GM23338 (cell line): ENCODE measurements around the gene SLC4A4. TPM values are rescaled to one million over a fixed set of nuclear protein-coding genes. Genes with fewer than 3 reads are reported as not detected.

Source experiments
- ATAC-seq: fragments of 200-7000 bp; cut with Tn5 transposase; 3 replicates; pipeline ENCODE4 v1.9.1; 2020
- DNase-seq: peaks from one replicate; pipeline ENCODE4 v3.0.0-alpha.2; 2015; ENCODE audit warnings: low spot score
- H2AFZ ChIP-seq: fragments of 200-600 bp; sonication (generic); 2 replicates; pipeline ENCODE4 v1.8.0; 2016; ENCODE audit warnings: antibody characterized with exemption, mild to moderate bottlenecking, moderate library complexity
- H3F3A ChIP-seq: fragments of 200-600 bp; sonication (generic); replicated peaks from 2 replicates; pipeline ENCODE4 v1.8.0; 2017; ENCODE audit warnings: antibody characterized with exemption, mixed run types, low read depth
- H3K27ac ChIP-seq: fragments of 200-600 bp; sonication (generic); 2 replicates; pipeline ENCODE4 v1.6.1; 2016; ENCODE audit warnings: low read depth
- H3K27me3 ChIP-seq: fragments of 200-600 bp; sonication (generic); 2 replicates; pipeline ENCODE4 v1.8.0; 2016; ENCODE audit warnings: mild to moderate bottlenecking, mixed run types, moderate library complexity; ENCODE audit not compliant: insufficient read depth
- H3K36me3 ChIP-seq: fragments of 200-600 bp; sonication (generic); 2 replicates; pipeline ENCODE4 v1.8.0; 2016; ENCODE audit warnings: mild to moderate bottlenecking; ENCODE audit not compliant: insufficient read depth
- H3K4me1 ChIP-seq: fragments of 200-600 bp; sonication (generic); 2 replicates; pipeline ENCODE4 v1.8.0; 2016; ENCODE audit warnings: mild to moderate bottlenecking, moderate library complexity; ENCODE audit not compliant: insufficient read depth
- H3K4me2 ChIP-seq: fragments of 200-600 bp; sonication (generic); 2 replicates; pipeline ENCODE4 v1.7.1; 2017; ENCODE audit warnings: mixed run types
- H3K4me3 ChIP-seq: fragments of 200-600 bp; sonication (generic); 2 replicates; pipeline ENCODE4 v1.6.1; 2016; ENCODE audit warnings: mixed run types
- H3K79me2 ChIP-seq: fragments of 200-600 bp; sonication (generic); replicated peaks from 2 replicates; pipeline ENCODE4 v1.8.0; 2017; ENCODE audit warnings: mild to moderate bottlenecking; ENCODE audit not compliant: insufficient read depth
- H3K9me2 ChIP-seq: fragments of 200-600 bp; sonication (generic); 2 replicates; pipeline ENCODE4 v1.8.0; 2017; ENCODE audit not compliant: insufficient read depth
- H4K20me1 ChIP-seq: fragments of 200-600 bp; sonication (generic); replicated peaks from 2 replicates; pipeline ENCODE4 v1.8.0; 2017; ENCODE audit warnings: mild to moderate bottlenecking; ENCODE audit not compliant: insufficient read depth
- H3K27ac Mint-ChIP-seq: 2 replicates; pipeline ENCODE4 v1.8.0; 2020; ENCODE audit warnings: inconsistent platforms, mild to moderate bottlenecking, moderate library complexity, mixed read lengths
- H3K27me3 Mint-ChIP-seq: 3 replicates; pipeline ENCODE4 v1.8.0; 2022; ENCODE audit warnings: low read depth, mild to moderate bottlenecking, moderate library complexity, mixed read lengths, inconsistent platforms; ENCODE audit not compliant: insufficient read depth, poor library complexity
- H3K36me3 Mint-ChIP-seq: 3 replicates; pipeline ENCODE4 v1.8.0; 2021; ENCODE audit warnings: low read depth, mild to moderate bottlenecking, inconsistent platforms, moderate library complexity, mixed read lengths
- H3K4me1 Mint-ChIP-seq: 3 replicates; pipeline ENCODE4 v1.8.0; 2020; ENCODE audit warnings: mild to moderate bottlenecking, inconsistent platforms, mixed read lengths
- H3K4me3 Mint-ChIP-seq: 3 replicates; pipeline ENCODE4 v1.8.0; 2021; ENCODE audit warnings: moderate library complexity, mild to moderate bottlenecking, inconsistent platforms, mixed read lengths
- H3K9me3 Mint-ChIP-seq: 3 replicates; pipeline ENCODE4 v1.8.0; 2020; ENCODE audit warnings: moderate library complexity, mild to moderate bottlenecking, inconsistent platforms, mixed read lengths
- EZH2phosphoT487 ChIP-seq: fragments of 200-600 bp; sonication (generic); IDR thresholded peaks from one replicate; pipeline ENCODE4 v1.8.1; 2018; ENCODE audit warnings: antibody characterized with exemption; ENCODE audit not compliant: unreplicated experiment
- JUNB ChIP-seq: IDR thresholded peaks from one replicate; pipeline ENCODE4 v1.6.1; 2016; ENCODE audit warnings: antibody characterized with exemption; ENCODE audit not compliant: unreplicated experiment
- STAT1 ChIP-seq: IDR thresholded peaks from one replicate; pipeline ENCODE4 v1.6.1; 2016; ENCODE audit warnings: antibody characterized with exemption; ENCODE audit not compliant: unreplicated experiment
- ZNF331 ChIP-seq: fragments of 250-450 bp; sonication (Bioruptor Pico); IDR thresholded peaks from 2 replicates; pipeline ENCODE4 v1.5.0; 2020; ENCODE audit warnings: low read depth, mild to moderate bottlenecking, moderate library complexity
- polyA plus RNA-seq: library from polyadenylated mRNA; unstranded; fragments of >200 nt; fragmentation: Nextera tagmentation; extraction: Ambion mirVana; gene quantifications from 2 replicates; pipeline ENCODE4 v1.2.1, GENCODE V29; 2016
- total RNA-seq: library from RNA; depleted of rRNA; stranded (reverse); fragments of >200 nt; shearing (Covaris generic); gene quantifications from 2 replicates; pipeline ENCODE4 v1.2.3, GENCODE V29; 2014
- TF ChIP-seq, protein P1 (sequence below): fragments of 250-450 bp; sonication (Bioruptor Pico); IDR thresholded peaks from 2 replicates; pipeline ENCODE4 v1.5.0; 2020; ENCODE audit warnings: mild to moderate bottlenecking, moderate library complexity
- TF ChIP-seq, protein P2 (sequence below): IDR thresholded peaks from one replicate; pipeline ENCODE4 v1.6.1; 2018; ENCODE audit warnings: antibody characterized with exemption; ENCODE audit not compliant: unreplicated experiment

Gene SLC4A4
- total and polyA plus RNA-seq, 2 experiments from 2014 or later: 1.0 to 1.5 TPM

DNA sequence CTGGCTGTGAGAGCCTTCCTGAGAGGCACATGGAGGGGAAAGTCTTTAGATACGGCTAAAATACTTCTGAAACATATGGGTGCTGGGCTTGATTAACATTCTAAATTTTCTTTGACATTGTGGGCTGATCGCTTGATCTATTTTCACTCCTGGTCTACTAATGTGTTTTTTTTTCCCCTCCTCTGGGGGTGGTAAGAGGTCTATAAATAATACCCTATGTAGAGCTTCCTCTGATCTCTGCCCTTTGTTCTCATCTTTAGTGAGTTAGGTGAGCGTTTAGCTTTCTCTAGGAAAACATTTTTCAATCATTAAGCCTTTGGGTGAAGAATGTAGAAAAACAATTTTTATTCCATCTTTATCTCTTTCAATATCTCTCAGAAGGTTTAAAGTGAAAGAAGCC is 9.8 kb downstream of the SLC4A4 start (continued):
- TF ChIP-seq, protein P1, sequence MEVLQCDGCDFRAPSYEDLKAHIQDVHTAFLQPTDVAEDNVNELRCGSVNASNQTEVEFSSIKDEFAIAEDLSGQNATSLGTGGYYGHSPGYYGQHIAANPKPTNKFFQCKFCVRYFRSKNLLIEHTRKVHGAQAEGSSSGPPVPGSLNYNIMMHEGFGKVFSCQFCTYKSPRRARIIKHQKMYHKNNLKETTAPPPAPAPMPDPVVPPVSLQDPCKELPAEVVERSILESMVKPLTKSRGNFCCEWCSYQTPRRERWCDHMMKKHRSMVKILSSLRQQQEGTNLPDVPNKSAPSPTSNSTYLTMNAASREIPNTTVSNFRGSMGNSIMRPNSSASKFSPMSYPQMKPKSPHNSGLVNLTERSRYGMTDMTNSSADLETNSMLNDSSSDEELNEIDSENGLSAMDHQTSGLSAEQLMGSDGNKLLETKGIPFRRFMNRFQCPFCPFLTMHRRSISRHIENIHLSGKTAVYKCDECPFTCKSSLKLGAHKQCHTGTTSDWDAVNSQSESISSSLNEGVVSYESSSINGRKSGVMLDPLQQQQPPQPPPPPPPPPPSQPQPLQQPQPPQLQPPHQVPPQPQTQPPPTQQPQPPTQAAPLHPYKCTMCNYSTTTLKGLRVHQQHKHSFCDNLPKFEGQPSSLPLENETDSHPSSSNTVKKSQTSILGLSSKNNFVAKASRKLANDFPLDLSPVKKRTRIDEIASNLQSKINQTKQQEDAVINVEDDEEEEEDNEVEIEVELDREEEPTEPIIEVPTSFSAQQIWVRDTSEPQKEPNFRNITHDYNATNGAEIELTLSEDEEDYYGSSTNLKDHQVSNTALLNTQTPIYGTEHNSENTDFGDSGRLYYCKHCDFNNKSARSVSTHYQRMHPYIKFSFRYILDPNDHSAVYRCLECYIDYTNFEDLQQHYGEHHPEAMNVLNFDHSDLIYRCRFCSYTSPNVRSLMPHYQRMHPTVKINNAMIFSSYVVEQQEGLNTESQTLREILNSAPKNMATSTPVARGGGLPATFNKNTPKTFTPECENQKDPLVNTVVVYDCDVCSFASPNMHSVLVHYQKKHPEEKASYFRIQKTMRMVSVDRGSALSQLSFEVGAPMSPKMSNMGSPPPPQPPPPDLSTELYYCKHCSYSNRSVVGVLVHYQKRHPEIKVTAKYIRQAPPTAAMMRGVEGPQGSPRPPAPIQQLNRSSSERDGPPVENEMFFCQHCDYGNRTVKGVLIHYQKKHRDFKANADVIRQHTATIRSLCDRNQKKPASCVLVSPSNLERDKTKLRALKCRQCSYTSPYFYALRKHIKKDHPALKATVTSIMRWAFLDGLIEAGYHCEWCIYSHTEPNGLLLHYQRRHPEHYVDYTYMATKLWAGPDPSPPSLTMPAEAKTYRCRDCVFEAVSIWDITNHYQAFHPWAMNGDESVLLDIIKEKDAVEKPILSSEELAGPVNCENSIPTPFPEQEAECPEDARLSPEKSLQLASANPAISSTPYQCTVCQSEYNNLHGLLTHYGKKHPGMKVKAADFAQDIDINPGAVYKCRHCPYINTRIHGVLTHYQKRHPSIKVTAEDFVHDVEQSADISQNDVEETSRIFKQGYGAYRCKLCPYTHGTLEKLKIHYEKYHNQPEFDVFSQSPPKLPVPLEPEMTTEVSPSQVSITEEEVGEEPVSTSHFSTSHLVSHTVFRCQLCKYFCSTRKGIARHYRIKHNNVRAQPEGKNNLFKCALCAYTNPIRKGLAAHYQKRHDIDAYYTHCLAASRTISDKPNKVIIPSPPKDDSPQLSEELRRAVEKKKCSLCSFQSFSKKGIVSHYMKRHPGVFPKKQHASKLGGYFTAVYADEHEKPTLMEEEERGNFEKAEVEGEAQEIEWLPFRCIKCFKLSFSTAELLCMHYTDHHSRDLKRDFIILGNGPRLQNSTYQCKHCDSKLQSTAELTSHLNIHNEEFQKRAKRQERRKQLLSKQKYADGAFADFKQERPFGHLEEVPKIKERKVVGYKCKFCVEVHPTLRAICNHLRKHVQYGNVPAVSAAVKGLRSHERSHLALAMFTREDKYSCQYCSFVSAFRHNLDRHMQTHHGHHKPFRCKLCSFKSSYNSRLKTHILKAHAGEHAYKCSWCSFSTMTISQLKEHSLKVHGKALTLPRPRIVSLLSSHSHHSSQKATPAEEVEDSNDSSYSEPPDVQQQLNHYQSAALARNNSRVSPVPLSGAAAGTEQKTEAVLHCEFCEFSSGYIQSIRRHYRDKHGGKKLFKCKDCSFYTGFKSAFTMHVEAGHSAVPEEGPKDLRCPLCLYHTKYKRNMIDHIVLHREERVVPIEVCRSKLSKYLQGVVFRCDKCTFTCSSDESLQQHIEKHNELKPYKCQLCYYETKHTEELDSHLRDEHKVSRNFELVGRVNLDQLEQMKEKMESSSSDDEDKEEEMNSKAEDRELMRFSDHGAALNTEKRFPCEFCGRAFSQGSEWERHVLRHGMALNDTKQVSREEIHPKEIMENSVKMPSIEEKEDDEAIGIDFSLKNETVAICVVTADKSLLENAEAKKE: no peak

GRCh38 chr4:71355045-71355444 is 16.2 kb downstream of the SLC4A4 start:
- no peaks in the 10 kb centered on the region for H3K79me2 ChIP-seq
- TF ChIP-seq EZH2phosphoT487 (no peak), STAT1 (no peak), ZNF331 (CRISPR knock-in tag) (no peak), JUNB (no peak)
- TF ChIP-seq, protein P1: no peak
- TF ChIP-seq, protein P2, sequence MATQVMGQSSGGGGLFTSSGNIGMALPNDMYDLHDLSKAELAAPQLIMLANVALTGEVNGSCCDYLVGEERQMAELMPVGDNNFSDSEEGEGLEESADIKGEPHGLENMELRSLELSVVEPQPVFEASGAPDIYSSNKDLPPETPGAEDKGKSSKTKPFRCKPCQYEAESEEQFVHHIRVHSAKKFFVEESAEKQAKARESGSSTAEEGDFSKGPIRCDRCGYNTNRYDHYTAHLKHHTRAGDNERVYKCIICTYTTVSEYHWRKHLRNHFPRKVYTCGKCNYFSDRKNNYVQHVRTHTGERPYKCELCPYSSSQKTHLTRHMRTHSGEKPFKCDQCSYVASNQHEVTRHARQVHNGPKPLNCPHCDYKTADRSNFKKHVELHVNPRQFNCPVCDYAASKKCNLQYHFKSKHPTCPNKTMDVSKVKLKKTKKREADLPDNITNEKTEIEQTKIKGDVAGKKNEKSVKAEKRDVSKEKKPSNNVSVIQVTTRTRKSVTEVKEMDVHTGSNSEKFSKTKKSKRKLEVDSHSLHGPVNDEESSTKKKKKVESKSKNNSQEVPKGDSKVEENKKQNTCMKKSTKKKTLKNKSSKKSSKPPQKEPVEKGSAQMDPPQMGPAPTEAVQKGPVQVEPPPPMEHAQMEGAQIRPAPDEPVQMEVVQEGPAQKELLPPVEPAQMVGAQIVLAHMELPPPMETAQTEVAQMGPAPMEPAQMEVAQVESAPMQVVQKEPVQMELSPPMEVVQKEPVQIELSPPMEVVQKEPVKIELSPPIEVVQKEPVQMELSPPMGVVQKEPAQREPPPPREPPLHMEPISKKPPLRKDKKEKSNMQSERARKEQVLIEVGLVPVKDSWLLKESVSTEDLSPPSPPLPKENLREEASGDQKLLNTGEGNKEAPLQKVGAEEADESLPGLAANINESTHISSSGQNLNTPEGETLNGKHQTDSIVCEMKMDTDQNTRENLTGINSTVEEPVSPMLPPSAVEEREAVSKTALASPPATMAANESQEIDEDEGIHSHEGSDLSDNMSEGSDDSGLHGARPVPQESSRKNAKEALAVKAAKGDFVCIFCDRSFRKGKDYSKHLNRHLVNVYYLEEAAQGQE: no peak
- H3F3A ChIP-seq: no peaks in the 10 kb centered on the region
- no peak overlapping the region for H3K27ac ChIP-seq
- DNase-seq: no peak
- H4K20me1 ChIP-seq: no peaks in the 10 kb centered on the region
- no peak for ATAC-seq
- 0 out of 2 replicates have a peak, but pooled peaks cover 4% of the 10 kb centered on the region for H3K9me2 ChIP-seq
- no peaks in the 10 kb centered on the region for H3K36me3 ChIP-seq
- no peak overlapping the region for H3K4me3 ChIP-seq
- peaks cover 1% of the 10 kb centered on the region for H3K27me3 Mint-ChIP-seq
- no peak overlapping the region for H3K27ac Mint-ChIP-seq
- H3K4me1 Mint-ChIP-seq: no peaks in the 10 kb centered on the region
- peak overlapping the region; percentile 30; the same call in 1 of the 2 replicates for H2AFZ ChIP-seq
- no peak overlapping the region for H3K4me3 Mint-ChIP-seq
- no peaks in the 10 kb centered on the region for H3K36me3 Mint-ChIP-seq
- no peaks in the 10 kb centered on the region for H3K9me3 Mint-ChIP-seq
- no peaks in the 10 kb centered on the region for H3K4me1 ChIP-seq
- no peak overlapping the region for H3K4me2 ChIP-seq
- no peaks in the 10 kb centered on the region for H3K27me3 ChIP-seq
